Measurements from ENCODE around the gene CMTM4. TPM values are rescaled to one million over a fixed set of nuclear protein-coding genes. Genes with fewer than 3 reads are reported as not detected.
A peak's percentile ranks its signal among the peaks of the same experiment; 100 is the strongest.
"Not testable (repeated sequence)": the region's sequence is repeated elsewhere in the genome, so short reads cannot be mapped to it uniquely, and the experiment has no call there.

CMTM4 gene
- total RNA-seq, 2 donors from 2014 or later, result 1.1 to 1.5 TPM

DNA sequence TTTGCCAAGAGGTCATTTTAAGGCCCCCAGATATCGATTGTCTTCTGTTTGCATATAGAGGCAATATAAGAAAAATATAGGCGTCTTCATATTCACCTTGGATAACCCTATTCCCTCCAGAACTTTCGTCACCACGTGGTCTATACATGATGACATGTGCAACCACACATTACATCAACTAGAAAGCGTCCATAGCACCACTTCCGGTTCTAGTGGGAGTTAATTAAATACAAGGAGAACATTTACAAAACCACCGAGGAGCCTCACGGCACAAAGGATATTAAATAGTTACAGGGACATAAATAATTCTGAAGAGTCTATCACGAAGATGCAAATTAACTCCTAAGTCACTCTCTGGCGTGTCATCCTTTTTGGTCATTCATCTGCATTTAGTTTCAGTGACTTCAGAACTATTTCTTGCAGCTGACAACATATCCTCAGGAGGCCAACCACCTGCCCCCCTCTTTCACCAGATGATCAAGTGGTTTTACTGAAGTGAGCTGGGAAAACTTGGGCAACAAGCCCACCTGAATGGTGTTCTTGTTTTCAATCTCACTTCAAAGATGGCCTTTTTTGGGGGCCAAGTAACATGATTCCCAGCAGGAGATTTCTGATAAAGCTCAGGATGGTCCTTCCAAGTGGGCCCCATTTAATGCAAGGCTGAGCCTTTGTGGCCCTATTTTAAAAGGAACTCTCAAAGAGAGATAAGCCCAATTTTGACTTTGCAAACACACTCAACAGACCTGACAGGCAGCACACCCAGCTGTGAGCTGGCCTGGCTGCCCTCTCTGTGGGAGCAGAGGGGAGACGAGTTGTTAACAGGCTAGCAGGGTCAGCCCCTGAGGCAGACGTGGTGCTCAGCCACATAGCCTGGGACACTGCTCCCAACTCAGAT lies 76.8 kb downstream of the CMTM4 start:
- ATAC-seq (no peak), DNase-seq (no peak)
- H3K9me3 ChIP-seq (ENCODE audit: control insufficient read depth, low read length, poor library complexity, severe bottlenecking), result no peaks in the 10 kb centered on the region
- Mint-ChIP-seq H3K4me3 (no peak overlapping the region), H3K27me3 (no peaks in the 10 kb centered on the region), H3K36me3 (ENCODE audit: low read depth) (no peaks in the 10 kb centered on the region), H3K4me1 (peaks cover 5% of the 10 kb centered on the region), H3K27ac (no peak overlapping the region)

DNA sequence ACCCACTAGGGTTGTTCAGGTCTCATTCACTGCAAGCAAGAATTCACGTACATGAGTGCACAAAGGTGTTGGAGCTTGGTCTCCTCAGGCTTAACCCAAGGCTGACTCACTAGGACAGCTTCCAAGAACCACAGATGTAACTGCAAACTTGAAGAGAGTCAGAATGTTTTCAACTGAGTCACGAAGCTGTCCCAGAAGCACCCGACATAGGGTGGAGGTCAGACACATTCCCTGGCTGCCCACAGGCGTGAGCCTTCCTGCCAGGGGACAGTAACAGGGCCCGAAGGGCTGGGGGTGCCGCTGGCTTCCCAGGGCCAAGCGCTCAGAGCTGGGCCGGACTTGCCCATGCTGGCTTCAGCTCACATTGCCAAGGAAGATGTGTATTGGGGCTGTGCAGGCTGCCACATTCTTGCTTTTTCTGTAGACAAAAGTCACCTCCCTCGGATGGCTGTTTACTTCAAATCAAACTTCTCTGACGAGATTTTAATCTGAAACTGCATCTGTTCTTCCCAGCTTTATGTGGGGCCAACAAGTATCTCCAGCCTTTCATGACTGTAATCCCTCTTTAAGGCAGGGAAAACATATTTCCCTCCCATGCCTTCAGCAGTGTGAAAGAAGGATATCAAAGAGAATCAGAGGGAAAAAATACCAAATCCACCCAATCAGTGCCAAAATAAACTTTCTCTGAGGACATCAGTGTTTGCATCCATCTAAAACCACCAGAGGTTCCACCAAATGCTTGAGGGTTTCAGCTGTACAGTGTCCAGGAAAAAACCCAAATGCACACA lies 77.8 kb downstream of the CMTM4 start:
- Mint-ChIP-seq H3K4me1 (peaks cover 5% of the 10 kb centered on the region), H3K4me3 (no peak overlapping the region), H3K36me3 (ENCODE audit: low read depth) (no peaks in the 10 kb centered on the region), H3K27ac (no peak overlapping the region), H3K27me3 (no peaks in the 10 kb centered on the region)
- no peak for DNase-seq
- ATAC-seq, result no peak
- no peaks in the 10 kb centered on the region for H3K9me3 ChIP-seq (ENCODE audit: control insufficient read depth, low read length, poor library complexity, severe bottlenecking)

DNA sequence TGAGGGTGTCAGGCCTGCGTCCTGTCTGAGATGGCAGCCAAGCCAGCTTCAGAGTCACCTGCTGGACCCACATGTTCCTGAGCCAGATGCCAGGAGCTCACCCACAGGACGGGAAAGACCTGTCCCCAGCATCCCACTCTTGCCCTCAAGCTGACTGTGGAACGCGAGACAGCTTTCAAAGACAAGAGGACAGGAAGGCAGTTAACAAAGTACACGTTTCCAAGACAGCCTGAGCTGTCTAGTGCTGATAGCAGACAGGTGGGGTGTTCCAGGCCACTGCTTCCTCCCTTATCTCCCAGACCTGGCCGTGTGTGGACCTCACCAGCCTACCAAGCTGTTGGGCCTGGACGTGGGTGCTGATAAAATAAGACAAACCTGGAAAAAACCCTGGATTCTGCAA lies 78.8 kb downstream of the CMTM4 start:
- peaks cover 3% of the 10 kb centered on the region for H3K4me1 Mint-ChIP-seq

DNA sequence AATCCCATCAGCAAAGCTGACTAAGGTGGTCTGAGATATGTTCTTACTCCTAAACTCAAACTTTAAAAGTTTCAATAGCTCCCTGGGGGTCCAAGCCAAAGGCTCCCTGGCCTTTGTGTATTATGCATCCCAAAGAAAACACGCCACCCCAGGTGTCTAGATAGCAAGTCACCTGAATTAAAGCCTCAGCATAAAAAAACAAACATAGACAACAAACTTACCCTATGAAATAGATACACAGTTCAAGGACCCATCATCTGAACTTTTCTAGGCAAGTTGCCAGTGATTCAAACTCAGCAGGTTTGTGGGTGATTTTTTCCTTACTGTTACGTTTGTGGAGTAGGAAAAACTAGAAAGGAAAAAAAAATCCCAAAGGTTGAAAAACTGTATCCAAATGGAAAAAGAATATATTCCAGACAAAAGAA lies 79.5 kb downstream of the CMTM4 start:
- no peak for ATAC-seq
- H3K4me3 Mint-ChIP-seq, result no peak overlapping the region

More for the DNA sequence above, 78.8 kb downstream of the CMTM4 start:
- Mint-ChIP-seq H3K4me3 (no peak overlapping the region), H3K27me3 (no peaks in the 10 kb centered on the region), H3K27ac (no peak overlapping the region), H3K36me3 (ENCODE audit: low read depth) (no peaks in the 10 kb centered on the region)
- no peaks in the 10 kb centered on the region for H3K9me3 ChIP-seq (ENCODE audit: control insufficient read depth, low read length, poor library complexity, severe bottlenecking)
- ATAC-seq, result no peak
- no peak for DNase-seq

DNA sequence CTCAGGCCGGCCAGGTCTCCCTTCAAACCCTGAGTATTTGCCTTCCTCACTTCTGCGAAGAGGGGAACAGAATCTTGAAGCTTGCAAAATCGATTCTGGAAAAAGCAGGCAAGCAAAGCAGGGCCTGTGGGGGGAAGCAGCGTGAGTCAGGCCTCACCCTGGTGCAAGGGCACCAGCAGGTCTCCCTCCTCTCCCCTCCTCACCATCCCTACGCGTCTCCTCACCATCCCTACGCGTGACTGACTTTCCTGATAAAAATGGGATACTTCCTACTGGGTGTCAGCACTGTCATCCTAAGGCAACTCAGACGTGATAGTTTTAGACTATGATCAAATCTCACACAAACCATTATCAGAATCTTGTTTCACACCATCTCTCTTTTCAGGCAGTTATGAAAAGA lies 80.0 kb downstream of the CMTM4 start:
- Mint-ChIP-seq H3K4me1 (peaks cover 3% of the 10 kb centered on the region), H3K27me3 (no peaks in the 10 kb centered on the region), H3K27ac (no peak overlapping the region), H3K36me3 (ENCODE audit: low read depth) (no peaks in the 10 kb centered on the region), H3K4me3 (no peak overlapping the region)
- no peaks in the 10 kb centered on the region for H3K9me3 ChIP-seq (ENCODE audit: control insufficient read depth, low read length, poor library complexity, severe bottlenecking)
- ATAC-seq (no peak), DNase-seq (no peak)

More for the DNA sequence above, 79.5 kb downstream of the CMTM4 start:
- H3K36me3 Mint-ChIP-seq (ENCODE audit: low read depth), result no peaks in the 10 kb centered on the region
- H3K4me1 Mint-ChIP-seq, result peaks cover 3% of the 10 kb centered on the region
- no peak overlapping the region for H3K27ac Mint-ChIP-seq
- no peaks in the 10 kb centered on the region for H3K9me3 ChIP-seq (ENCODE audit: control insufficient read depth, low read length, poor library complexity, severe bottlenecking)
- no peak for DNase-seq
- H3K27me3 Mint-ChIP-seq, result no peaks in the 10 kb centered on the region

DNA sequence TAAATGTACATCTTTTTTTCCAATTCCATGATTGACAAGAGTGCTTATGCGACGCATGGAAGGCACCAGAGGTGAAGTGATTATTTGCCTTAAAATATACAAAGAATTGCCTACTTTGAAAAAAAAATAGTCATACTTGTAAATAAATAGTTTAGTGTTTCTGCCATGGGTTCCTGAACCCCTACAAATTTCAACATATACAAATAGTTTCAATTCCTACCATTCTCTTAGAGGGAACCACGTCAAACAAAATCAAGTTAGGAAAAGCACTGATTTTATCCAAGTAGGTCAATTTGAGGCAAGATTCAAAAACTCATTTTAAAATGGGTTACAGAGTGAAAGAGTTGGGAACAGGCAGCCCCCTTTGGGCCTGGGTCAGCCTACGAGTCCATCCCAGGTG lies 80.4 kb downstream of the CMTM4 start:
- DNase-seq (no peak), ATAC-seq (no peak)
- Mint-ChIP-seq H3K36me3 (ENCODE audit: low read depth) (no peaks in the 10 kb centered on the region), H3K27ac (no peak overlapping the region), H3K27me3 (no peaks in the 10 kb centered on the region), H3K4me3 (no peak overlapping the region), H3K4me1 (peaks cover 3% of the 10 kb centered on the region)
- no peaks in the 10 kb centered on the region for H3K9me3 ChIP-seq (ENCODE audit: control insufficient read depth, low read length, poor library complexity, severe bottlenecking)

DNA sequence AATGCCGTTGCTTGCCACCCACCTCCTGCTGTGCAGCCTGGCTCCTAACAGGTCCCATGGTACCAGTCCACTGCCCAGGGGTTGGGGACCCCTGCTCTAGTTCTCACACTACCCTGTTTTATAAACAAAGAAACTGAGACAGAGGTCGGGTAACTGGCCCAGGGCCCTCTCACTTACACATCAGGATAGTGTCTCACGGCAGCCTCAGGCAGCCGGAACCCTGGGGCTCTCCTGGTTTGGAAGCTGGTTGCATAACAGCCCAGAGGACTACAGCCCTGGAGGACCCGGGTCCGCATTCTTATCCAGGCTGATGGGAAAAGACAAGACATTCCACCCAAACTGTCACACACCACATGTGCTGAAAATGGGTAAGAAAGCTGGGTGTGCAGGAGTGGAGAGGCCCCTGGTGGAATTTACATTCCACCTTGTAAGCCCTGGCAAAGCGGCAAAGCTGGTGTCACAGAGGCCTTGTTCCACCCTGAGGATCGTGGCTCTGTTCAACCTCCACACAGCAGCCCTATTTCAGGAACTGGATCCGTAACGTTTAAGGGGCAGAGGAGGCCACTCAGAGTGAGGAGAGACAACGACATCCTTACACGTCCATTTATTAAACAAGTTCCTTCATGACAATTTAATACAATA lies 82.3 kb downstream of the CMTM4 start:
- no peak for ATAC-seq
- no peak for DNase-seq
- Mint-ChIP-seq H3K27ac (no peak overlapping the region), H3K27me3 (no peaks in the 10 kb centered on the region), H3K4me1 (no peaks in the 10 kb centered on the region), H3K36me3 (ENCODE audit: low read depth) (peaks cover 2% of the 10 kb centered on the region), H3K4me3 (no peak overlapping the region)
- no peaks in the 10 kb centered on the region for H3K9me3 ChIP-seq (ENCODE audit: control insufficient read depth, low read length, poor library complexity, severe bottlenecking)

DNA sequence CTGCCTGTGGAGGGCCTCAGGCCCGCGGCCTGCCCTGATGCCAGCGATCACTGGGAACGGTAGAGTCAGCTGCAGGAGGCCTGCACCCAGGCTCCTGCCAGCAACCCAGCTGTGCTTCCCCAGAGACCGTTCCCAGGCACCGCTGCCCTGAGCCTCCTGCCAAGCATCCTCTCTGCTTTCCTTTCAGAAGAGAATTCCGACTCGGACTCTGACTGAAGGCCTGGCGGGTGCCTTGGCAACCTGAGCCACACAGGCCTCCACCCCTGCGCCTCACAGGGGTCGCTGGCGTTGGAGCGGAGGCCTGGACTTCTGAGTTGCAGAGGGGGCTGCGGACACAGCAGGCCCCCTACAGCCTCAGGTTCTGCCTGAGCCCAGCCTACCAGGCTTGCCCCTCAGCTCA lies 84.1 kb downstream of the CMTM4 start:
- Mint-ChIP-seq H3K27me3 (no peaks in the 10 kb centered on the region), H3K36me3 (ENCODE audit: low read depth) (peaks cover 2% of the 10 kb centered on the region), H3K27ac (no peak overlapping the region)

DNA sequence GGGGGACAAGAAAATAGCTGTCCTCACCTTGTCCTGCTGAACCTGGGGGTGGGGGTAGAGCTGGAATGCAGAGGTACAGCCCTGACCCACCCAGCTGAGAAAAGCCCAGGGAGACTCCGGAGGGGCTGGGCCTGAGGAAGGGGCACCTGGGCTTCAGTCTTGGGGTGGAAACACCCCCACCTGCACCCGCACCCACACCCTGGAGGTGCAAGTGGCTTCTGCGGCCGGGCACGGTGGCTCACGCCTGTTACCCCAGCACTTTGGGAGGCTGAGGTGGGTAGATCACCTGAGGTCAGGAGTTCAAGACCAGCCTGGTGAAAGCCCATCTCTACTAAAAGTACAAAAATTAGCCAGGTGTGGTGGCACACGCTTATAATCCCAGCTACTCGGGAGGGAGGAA lies 84.6 kb downstream of the CMTM4 start:
- ATAC-seq; H3K4me1 Mint-ChIP-seq; H3K27me3 Mint-ChIP-seq; H3K36me3 Mint-ChIP-seq (ENCODE audit: low read depth); DNase-seq; H3K4me3 Mint-ChIP-seq; H3K9me3 ChIP-seq (ENCODE audit: control insufficient read depth, low read length, poor library complexity, severe bottlenecking); H3K27ac Mint-ChIP-seq: not testable (repeated sequence)

More for the DNA sequence above, 84.1 kb downstream of the CMTM4 start:
- peaks cover 6% of the 10 kb centered on the region for H3K4me1 Mint-ChIP-seq
- H3K4me3 Mint-ChIP-seq, result no peak overlapping the region
- ATAC-seq, result no peak
- DNase-seq, result no peak
- H3K9me3 ChIP-seq (ENCODE audit: control insufficient read depth, low read length, poor library complexity, severe bottlenecking), result no peaks in the 10 kb centered on the region

DNA sequence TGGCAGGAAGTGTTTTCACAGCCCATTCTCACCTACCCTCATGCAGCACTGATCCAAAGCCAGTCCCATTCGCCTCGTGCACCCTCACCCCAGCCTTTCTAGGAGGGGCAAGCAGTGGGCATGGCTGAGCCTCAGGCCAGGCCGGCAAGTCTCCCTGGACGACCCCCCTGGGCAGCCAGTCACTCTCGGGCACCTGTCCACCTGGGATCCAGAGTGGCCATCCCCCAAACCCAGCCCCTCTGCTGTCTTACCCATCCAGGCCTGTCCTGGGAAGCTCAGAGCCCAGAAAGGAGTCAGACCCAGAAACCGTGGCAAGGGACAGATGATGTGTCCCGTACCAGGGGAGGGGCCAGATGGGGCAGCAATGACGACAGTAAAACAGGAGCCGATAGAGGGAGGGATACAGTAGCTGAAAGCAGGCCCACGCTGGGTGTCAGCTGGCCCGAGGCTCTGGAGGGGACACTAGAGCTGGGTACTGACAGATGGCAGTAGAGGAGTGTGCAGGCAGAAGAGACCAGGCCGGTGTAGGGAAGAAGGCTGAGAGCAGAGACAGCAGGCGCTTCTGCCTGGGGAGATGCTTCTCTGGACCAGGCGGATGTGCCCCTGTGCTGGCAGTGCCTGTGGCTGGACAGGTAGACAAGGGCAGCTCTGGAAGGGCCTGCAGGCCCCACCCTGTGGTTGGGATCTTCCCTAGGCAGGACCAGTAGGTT lies 86.3 kb downstream of the CMTM4 start:
- peaks cover 2% of the 10 kb centered on the region for H3K36me3 Mint-ChIP-seq (ENCODE audit: low read depth)
- H3K27ac Mint-ChIP-seq, result no peak overlapping the region
- DNase-seq, result no peak

DNA sequence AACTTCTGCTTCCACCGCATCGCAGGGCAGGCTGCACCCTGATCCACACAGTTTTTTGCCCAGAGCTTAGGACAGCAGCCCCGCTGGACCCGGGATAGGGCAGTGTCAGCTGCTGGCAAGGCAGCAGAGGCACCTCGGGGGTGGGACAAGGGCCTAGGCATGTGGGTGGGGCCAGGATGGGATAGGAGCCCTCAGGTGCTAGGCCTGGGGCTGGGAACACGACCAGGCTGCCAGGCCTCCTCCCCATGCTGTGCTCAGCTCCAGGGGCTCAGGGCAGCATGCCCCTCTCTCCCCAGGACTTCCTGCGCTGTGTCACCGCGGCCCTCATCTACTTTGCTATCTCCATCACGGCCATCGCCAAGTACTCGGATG lies 87.4 kb downstream of the CMTM4 start:
- no peaks in the 10 kb centered on the region for H3K9me3 ChIP-seq (ENCODE audit: control insufficient read depth, low read length, poor library complexity, severe bottlenecking)
- ATAC-seq, result no peak
- peaks cover 12% of the 10 kb centered on the region for H3K4me1 Mint-ChIP-seq
- no peaks in the 10 kb centered on the region for H3K27me3 Mint-ChIP-seq
- no peak overlapping the region for H3K27ac Mint-ChIP-seq
- no peak for DNase-seq
- peaks cover 2% of the 10 kb centered on the region for H3K36me3 Mint-ChIP-seq (ENCODE audit: low read depth)
- no peak overlapping the region for H3K4me3 Mint-ChIP-seq

More for the DNA sequence above, 86.3 kb downstream of the CMTM4 start:
- Mint-ChIP-seq H3K4me1 (peaks cover 12% of the 10 kb centered on the region), H3K27me3 (no peaks in the 10 kb centered on the region), H3K4me3 (no peak overlapping the region)
- no peak for ATAC-seq
- no peaks in the 10 kb centered on the region for H3K9me3 ChIP-seq (ENCODE audit: control insufficient read depth, low read length, poor library complexity, severe bottlenecking)

DNA sequence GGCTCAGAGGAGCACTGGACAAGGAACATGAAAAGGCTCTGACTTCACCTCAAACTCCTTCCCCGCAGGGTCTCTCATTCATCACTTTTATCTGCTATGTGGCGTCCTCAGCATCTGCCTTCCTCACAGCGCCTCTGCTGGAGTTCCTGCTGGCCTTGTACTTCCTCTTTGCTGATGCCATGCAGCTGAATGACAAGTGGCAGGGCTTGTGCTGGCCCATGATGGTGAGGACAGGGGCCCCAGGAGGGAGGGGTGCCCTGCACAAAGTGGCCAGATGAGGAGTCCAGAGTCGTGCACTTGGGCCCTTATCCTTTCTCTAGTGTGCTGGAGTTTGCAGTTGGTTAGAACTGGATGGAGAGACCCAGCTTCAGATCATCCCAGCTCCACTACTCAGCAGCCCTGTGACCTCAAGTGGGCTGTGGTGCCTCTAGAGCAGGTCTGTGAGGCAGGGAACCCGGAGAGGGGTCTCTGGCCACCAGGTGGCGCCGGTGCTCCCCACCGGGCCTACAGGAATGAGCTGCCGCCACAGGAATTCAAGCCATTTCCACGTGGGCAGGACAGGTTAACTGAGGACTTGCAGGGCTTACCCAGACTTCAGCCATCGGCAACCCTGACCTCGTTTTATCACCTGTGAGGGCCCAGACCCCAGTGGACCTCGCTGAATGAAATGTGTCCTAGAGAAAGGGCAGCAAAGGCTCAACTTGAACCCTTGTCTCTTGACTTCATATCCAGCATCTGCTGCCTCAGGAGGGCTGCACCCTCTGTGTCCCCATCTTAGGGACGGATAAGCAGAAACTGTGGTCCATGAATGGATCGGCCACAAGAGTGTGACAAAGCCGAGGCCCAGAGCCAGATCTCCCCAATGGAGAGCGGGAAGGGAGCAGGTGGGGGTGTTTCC lies 88.1 kb downstream of the CMTM4 start:
- peaks cover 18% of the 10 kb centered on the region for H3K4me1 Mint-ChIP-seq

More for the DNA sequence above, 88.1 kb downstream of the CMTM4 start:
- ATAC-seq, result peak; percentile 45
- DNase-seq, result peak; percentile 70 to 82 (median 78)
- peaks cover 7% of the 10 kb centered on the region for H3K36me3 Mint-ChIP-seq (ENCODE audit: low read depth)
- H3K4me3 Mint-ChIP-seq, result peak overlapping the region; percentile 53
- no peaks in the 10 kb centered on the region for H3K9me3 ChIP-seq (ENCODE audit: control insufficient read depth, low read length, poor library complexity, severe bottlenecking)
- no peak overlapping the region for H3K27ac Mint-ChIP-seq
- H3K27me3 Mint-ChIP-seq, result no peaks in the 10 kb centered on the region

Data from T-helper 17 cell (primary cell).